ENCODE results near the gene ARVCF.

The ARVCF gene

GRCh38 chr22:20002636-20003035 is 14.0 kb downstream of the ARVCF start:
- H3K27ac ChIP-seq: no peak overlapping the region
- no peak for DNase-seq (ENCODE audit: low read depth, low spot score)

GRCh38 chr22:20002128-20002527 is 14.5 kb downstream of the ARVCF start:
- no peak for DNase-seq (ENCODE audit: low read depth, low spot score)
- no peak overlapping the region for H3K27ac ChIP-seq

GRCh38 chr22:20001082-20001638 is 15.5 kb downstream of the ARVCF start:
- no peak overlapping the region for H3K27ac ChIP-seq
- DNase-seq (ENCODE audit: low read depth, low spot score): no peak

GRCh38 chr22:20000246-20001081 is 16.2 kb downstream of the ARVCF start:
- DNase-seq (ENCODE audit: low read depth, low spot score): no peak
- no peak overlapping the region for H3K27ac ChIP-seq

- DNase-seq (ENCODE audit: low read depth, low spot score): no peak
- H3K27ac ChIP-seq: no peak overlapping the region
These were observed 17.4 kb downstream of the ARVCF start for GRCh38 chr22:19998991-19999820.

- no peak overlapping the region for H3K27ac ChIP-seq
- no peak for DNase-seq (ENCODE audit: low read depth, low spot score)
These were observed 18.2 kb downstream of the ARVCF start for GRCh38 chr22:19998232-19998951.

GRCh38 chr22:19997561-19998231 is 18.9 kb downstream of the ARVCF start:
- no peak overlapping the region for H3K27ac ChIP-seq
- DNase-seq (ENCODE audit: low read depth, low spot score): no peak

- no peak overlapping the region for H3K27ac ChIP-seq
- DNase-seq (ENCODE audit: low read depth, low spot score): no peak
These were observed 19.8 kb downstream of the ARVCF start for GRCh38 chr22:19996694-19997384.

- H3K27ac ChIP-seq: no peak overlapping the region
- no peak for DNase-seq (ENCODE audit: low read depth, low spot score)
These were observed 20.8 kb downstream of the ARVCF start for GRCh38 chr22:19995611-19996339.

GRCh38 chr22:19994851-19995610 is 21.6 kb downstream of the ARVCF start:
- no peak for DNase-seq (ENCODE audit: low read depth, low spot score)
- H3K27ac ChIP-seq: no peak overlapping the region

GRCh38 chr22:19993926-19994325 is 22.7 kb downstream of the ARVCF start:
- DNase-seq (ENCODE audit: low read depth, low spot score): no peak

GRCh38 chr22:19992921-19993355 is 23.7 kb downstream of the ARVCF start:
- H3K27ac ChIP-seq: no peak overlapping the region
- no peak for DNase-seq (ENCODE audit: low read depth, low spot score)

More at GRCh38 chr22:19993926-19994325, 22.7 kb downstream of the ARVCF start:
- H3K27ac ChIP-seq: no peak overlapping the region

GRCh38 chr22:19992481-19992911 is 24.1 kb downstream of the ARVCF start:
- H3K27ac ChIP-seq: no peak overlapping the region
- DNase-seq (ENCODE audit: low read depth, low spot score): no peak

- no peak overlapping the region for H3K27ac ChIP-seq
- no peak for DNase-seq (ENCODE audit: low read depth, low spot score)
These were observed 24.8 kb downstream of the ARVCF start for GRCh38 chr22:19991645-19992451.

GRCh38 chr22:19991395-19991644 is 25.3 kb downstream of the ARVCF start:
- no peak for DNase-seq (ENCODE audit: low read depth, low spot score)
- no peak overlapping the region for H3K27ac ChIP-seq

GRCh38 chr22:19990609-19991394 is 25.8 kb downstream of the ARVCF start:
- no peak for DNase-seq (ENCODE audit: low read depth, low spot score)
- no peak overlapping the region for H3K27ac ChIP-seq

- DNase-seq (ENCODE audit: low read depth, low spot score): no peak
- H3K27ac ChIP-seq: no peak overlapping the region
These were observed 26.4 kb downstream of the ARVCF start for GRCh38 chr22:19990188-19990587.
